ENCODE results near the gene ZNF789. TPM values are rescaled to one million over a fixed set of nuclear protein-coding genes. Genes with fewer than 3 reads are reported as not detected.

Gene ZNF789
- total RNA-seq, 1 donor from 2014 or later = 24.3 TPM

Other genes starting within 250 kb of the ZNF789 start
- not detected in 2 replicates for gene MYH16, start 200.1 kb upstream of the ZNF789 start, total RNA-seq
- 79.8 and 83.4 TPM in 2 replicates for gene ARPC1A, start 147.0 kb upstream of the ZNF789 start, total RNA-seq
- 264 and 265 TPM in 2 replicates for gene ARPC1B, start 98.2 kb upstream of the ZNF789 start, total RNA-seq
- 153 and 159 TPM in 2 replicates for gene PDAP1, start 64.3 kb upstream of the ZNF789 start, total RNA-seq
- 123 and 130 TPM in 2 replicates for gene BUD31, start 63.9 kb upstream of the ZNF789 start, total RNA-seq
- 8.1 and 10.4 TPM in 2 replicates for gene PTCD1, start 34.1 kb upstream of the ZNF789 start, total RNA-seq
- 88.4 and 89.9 TPM in 2 replicates for gene CPSF4, start 33.9 kb upstream of the ZNF789 start, total RNA-seq
- 405 and 429 TPM in 2 replicates for gene ATP5MF, start 6.7 kb upstream of the ZNF789 start, total RNA-seq
- 36.4 and 40.7 TPM in 2 replicates for gene ZNF394, start 27.4 kb downstream of the ZNF789 start, total RNA-seq
- gene ZKSCAN5, start 31.8 kb downstream of the ZNF789 start, total RNA-seq = 8.2 and 8.4 TPM in 2 replicates
- 5.2 and 5.6 TPM in 2 replicates for gene FAM200A, start 79.2 kb downstream of the ZNF789 start, total RNA-seq
- gene ZNF655, start 85.8 kb downstream of the ZNF789 start, total RNA-seq = 68.3 and 72.8 TPM in 2 replicates
- gene TMEM225B, start 125.4 kb downstream of the ZNF789 start, total RNA-seq = 1.3 and 1.9 TPM in 2 replicates
- 31.2 and 31.7 TPM in 2 replicates for gene ZSCAN25, start 144.1 kb downstream of the ZNF789 start, total RNA-seq
- gene CYP3A5, start 207.1 kb downstream of the ZNF789 start, total RNA-seq = not detected in 2 replicates